Mucosa of stomach (tissue), 1 donor: ENCODE measurements around the gene KRT71.

Source experiments
- H3K27me3 ChIP-seq: one replicate; pipeline ENCODE4 v1.7.0; 2013; ENCODE audit warnings: mild to moderate bottlenecking, low read length; ENCODE audit not compliant: control insufficient read depth, insufficient read depth
- H3K36me3 ChIP-seq: one replicate; pipeline ENCODE4 v1.7.0; 2013; ENCODE audit warnings: low read length; ENCODE audit not compliant: control insufficient read depth, insufficient read depth
- H3K4me1 ChIP-seq: one replicate; pipeline ENCODE4 v1.7.0; 2013; ENCODE audit warnings: mild to moderate bottlenecking, low read length; ENCODE audit not compliant: control insufficient read depth, insufficient read depth
- H3K4me3 ChIP-seq: one replicate; pipeline ENCODE4 v1.7.0; 2013; ENCODE audit warnings: low read length
- H3K9ac ChIP-seq: one replicate; pipeline ENCODE4 v1.7.0; 2013; ENCODE audit warnings: mild to moderate bottlenecking, low read length, moderate library complexity
- H3K9me3 ChIP-seq: one replicate; pipeline ENCODE4 v1.7.0; 2013; ENCODE audit warnings: mild to moderate bottlenecking, low read length, moderate library complexity; ENCODE audit not compliant: control insufficient read depth
- donor health status: Pancreatic carcinoma.

Gene KRT71

GRCh38 chr12:52533686-52534470 is 19.1 kb downstream of the KRT71 start:
- Histone ChIP-seq H3K27me3 (peaks cover 10% of the 10 kb centered on the region), H3K4me1 (peaks cover 3% of the 10 kb centered on the region), H3K9ac (no peak overlapping the region), H3K4me3 (no peak overlapping the region), H3K9me3 (no peaks in the 10 kb centered on the region), H3K36me3 (no peaks in the 10 kb centered on the region)

DNA sequence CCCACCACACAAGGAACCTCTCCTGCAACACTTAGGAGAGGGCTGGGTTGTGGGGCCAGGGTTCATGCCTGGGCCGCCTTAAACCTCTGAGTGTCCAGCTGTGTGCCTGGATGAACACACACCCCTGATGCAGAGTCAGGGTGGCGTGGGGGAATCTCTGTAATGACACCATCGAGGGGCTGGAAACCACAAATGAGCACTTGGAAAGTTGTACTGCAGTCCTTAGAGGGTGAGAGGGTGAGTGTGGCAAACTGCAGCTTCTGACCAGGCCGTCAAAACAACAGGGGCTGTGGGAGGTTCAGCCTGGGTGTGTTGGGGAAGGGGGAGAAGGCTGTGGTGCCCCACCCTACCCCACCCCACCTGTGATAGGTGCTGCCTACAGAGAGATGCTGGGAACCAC is 20.3 kb downstream of the KRT71 start:
- Histone ChIP-seq H3K9me3 (no peaks in the 10 kb centered on the region), H3K27me3 (peaks cover 10% of the 10 kb centered on the region), H3K4me3 (no peak overlapping the region), H3K36me3 (no peaks in the 10 kb centered on the region), H3K4me1 (no peaks in the 10 kb centered on the region), H3K9ac (no peak overlapping the region)

GRCh38 chr12:52531566-52532300 is 21.2 kb downstream of the KRT71 start:
- no peak overlapping the region for H3K4me3 ChIP-seq
- H3K9me3 ChIP-seq = no peaks in the 10 kb centered on the region
- H3K9ac ChIP-seq = no peak overlapping the region
- H3K4me1 ChIP-seq = no peaks in the 10 kb centered on the region
- peaks cover 10% of the 10 kb centered on the region for H3K27me3 ChIP-seq
- no peaks in the 10 kb centered on the region for H3K36me3 ChIP-seq

- Histone ChIP-seq H3K36me3 (no peaks in the 10 kb centered on the region), H3K9ac (no peak overlapping the region), H3K4me3 (no peak overlapping the region), H3K4me1 (no peaks in the 10 kb centered on the region), H3K9me3 (no peaks in the 10 kb centered on the region), H3K27me3 (peaks cover 10% of the 10 kb centered on the region)
Measured at GRCh38 chr12:52530905-52531304, 22.0 kb downstream of the KRT71 start.

DNA sequence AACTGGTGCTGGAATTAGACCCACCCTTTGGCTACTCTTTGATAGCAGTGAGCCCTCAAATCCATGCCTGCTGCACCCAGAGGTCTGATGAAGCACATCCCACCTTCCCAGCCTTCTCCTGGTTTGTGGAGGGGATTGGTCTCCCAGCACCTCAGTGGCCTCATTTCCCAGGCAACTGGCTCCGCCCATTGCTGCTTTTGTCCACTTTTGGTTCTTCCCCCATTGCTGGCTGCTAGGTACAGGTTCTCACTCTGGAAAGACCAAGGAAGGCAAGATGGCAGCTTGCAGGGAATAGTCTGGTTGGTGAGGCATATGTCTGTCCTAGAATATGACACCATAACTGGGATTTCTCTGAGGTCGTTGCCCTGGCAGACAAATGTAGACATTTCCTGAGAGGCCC is 22.6 kb downstream of the KRT71 start:
- no peak overlapping the region for H3K4me3 ChIP-seq
- peaks cover 10% of the 10 kb centered on the region for H3K27me3 ChIP-seq
- no peaks in the 10 kb centered on the region for H3K36me3 ChIP-seq
- H3K9ac ChIP-seq = no peak overlapping the region
- H3K4me1 ChIP-seq = no peaks in the 10 kb centered on the region
- no peaks in the 10 kb centered on the region for H3K9me3 ChIP-seq

DNA sequence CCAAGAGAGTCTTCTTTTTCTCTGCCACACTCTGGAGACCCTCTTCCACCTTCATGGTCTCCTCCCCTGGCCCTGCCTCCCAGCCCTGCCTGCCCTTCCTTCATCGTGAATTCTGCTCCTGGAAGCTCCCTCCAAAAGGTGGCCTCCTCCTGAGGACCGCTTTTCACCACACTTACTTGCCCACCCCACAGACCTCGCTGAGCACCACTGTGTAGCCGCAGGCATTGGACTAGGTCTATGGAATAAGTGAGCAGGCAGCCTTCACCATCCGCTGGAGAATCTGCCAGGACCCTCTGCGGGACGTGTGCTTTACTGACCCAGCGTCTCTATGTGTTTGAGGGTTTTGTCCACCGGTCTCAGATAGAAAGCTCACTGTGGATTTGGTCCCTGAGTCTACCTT is 23.1 kb downstream of the KRT71 start:
- Histone ChIP-seq H3K4me3 (no peak overlapping the region), H3K4me1 (no peaks in the 10 kb centered on the region), H3K27me3 (peaks cover 10% of the 10 kb centered on the region), H3K9me3 (no peaks in the 10 kb centered on the region), H3K9ac (no peak overlapping the region), H3K36me3 (no peaks in the 10 kb centered on the region)

GRCh38 chr12:52529417-52529816 is 23.5 kb downstream of the KRT71 start:
- peaks cover 10% of the 10 kb centered on the region for H3K27me3 ChIP-seq
- no peaks in the 10 kb centered on the region for H3K9me3 ChIP-seq
- no peak overlapping the region for H3K4me3 ChIP-seq
- H3K9ac ChIP-seq = no peak overlapping the region
- H3K4me1 ChIP-seq = no peaks in the 10 kb centered on the region
- no peaks in the 10 kb centered on the region for H3K36me3 ChIP-seq

DNA sequence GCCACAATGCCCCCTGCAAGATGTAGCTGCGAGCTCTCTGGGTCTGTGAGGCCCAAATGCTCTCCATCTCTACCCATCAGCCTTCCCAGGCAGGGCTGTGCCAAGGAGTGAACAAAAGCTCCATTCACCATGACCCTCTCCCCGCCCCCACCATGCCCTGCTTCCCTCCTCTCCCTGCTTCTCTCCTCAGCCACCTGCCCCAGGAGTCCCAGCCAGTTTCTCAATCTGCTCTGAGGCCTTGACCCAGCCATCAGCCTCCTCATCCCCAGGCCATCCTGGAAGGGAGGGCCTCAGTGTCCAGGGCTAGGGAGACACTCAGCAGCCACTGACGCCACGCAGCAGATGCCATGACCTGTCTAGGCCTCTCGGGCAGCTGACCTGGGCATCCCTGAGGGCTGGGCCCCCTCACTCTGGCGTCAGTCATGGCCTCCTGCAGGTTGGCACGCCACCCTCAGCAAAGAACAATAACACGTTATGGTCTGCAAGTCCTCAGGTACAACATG is 24.3 kb downstream of the KRT71 start:
- no peaks in the 10 kb centered on the region for H3K36me3 ChIP-seq
- H3K4me1 ChIP-seq = no peaks in the 10 kb centered on the region
- H3K9me3 ChIP-seq = no peaks in the 10 kb centered on the region
- H3K27me3 ChIP-seq = peaks cover 10% of the 10 kb centered on the region
- no peak overlapping the region for H3K4me3 ChIP-seq
- H3K9ac ChIP-seq = no peak overlapping the region

- H3K27me3 ChIP-seq = peaks cover 15% of the 10 kb centered on the region
- peaks cover 8% of the 10 kb centered on the region for H3K4me1 ChIP-seq
- no peak overlapping the region for H3K9ac ChIP-seq
- no peak overlapping the region for H3K4me3 ChIP-seq
- no peaks in the 10 kb centered on the region for H3K9me3 ChIP-seq
- no peaks in the 10 kb centered on the region for H3K36me3 ChIP-seq
Measured at GRCh38 chr12:52527121-52527800, 25.7 kb downstream of the KRT71 start.

DNA sequence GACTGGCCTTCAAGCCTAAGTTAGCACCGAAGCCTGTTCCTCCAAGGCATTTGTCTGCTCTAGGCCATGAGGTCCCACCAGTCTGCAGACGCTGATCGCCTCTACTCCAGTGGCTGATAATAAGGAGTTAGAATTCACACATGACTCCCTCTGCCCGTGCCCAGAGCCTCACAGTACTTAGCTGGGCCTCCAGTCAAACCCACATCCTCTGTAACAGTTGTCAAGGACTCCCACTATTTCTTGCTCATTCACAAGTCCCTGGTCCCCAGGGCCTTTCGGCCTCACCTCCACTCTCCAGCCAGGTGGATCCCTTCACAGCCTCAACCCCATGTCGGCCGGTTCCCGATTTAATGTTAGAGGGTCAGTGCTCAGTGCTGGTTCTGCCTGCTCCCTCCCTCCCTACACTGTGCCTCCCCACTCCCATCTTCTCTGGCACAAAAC is 26.4 kb downstream of the KRT71 start:
- no peaks in the 10 kb centered on the region for H3K9me3 ChIP-seq
- H3K4me3 ChIP-seq = no peak overlapping the region
- peaks cover 22% of the 10 kb centered on the region for H3K27me3 ChIP-seq
- H3K4me1 ChIP-seq = peaks cover 13% of the 10 kb centered on the region
- H3K9ac ChIP-seq = no peak overlapping the region
- no peaks in the 10 kb centered on the region for H3K36me3 ChIP-seq

DNA sequence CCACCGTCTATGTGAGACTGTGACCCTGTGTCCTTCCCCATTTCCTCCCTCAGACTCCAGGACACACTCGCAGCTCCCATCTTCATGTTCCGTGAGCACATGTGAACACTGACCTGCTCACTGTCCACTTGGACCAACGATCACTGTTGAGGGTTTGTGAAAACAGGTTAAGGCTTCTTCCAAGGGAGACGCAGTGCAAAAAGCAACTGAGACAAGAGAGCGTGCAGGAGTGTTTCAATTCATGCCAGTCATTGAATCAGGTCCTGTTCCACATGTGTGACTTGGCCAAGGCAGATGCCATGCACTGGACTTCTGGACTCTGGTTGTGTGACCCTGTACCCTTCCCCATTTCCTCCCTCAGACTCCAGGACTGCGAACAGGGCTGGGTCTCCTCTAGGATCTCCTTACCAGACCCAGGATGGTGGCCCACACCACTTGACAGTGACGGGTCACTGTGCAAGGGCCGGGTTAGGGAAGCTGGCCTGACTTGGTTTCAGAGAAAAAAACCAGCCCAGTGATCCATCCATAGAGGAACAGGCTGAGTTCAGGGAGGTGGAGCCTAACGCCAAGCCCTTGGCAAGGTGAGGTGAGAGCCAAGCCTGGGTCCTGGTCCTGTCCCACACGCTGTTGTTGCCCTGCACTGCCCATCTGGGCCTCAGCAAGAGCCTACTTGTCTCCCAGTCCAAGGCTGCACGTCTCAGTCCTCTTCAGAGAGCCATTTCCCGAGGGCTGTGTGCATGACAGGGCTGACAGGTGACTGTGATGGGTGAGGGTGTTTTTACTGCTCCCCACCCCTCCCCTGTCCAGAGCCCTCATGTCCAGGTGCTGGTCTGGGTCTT is 27.1 kb downstream of the KRT71 start:
- Histone ChIP-seq H3K9ac (no peak overlapping the region), H3K4me3 (no peak overlapping the region), H3K27me3 (peaks cover 24% of the 10 kb centered on the region), H3K9me3 (no peaks in the 10 kb centered on the region), H3K36me3 (no peaks in the 10 kb centered on the region), H3K4me1 (peaks cover 19% of the 10 kb centered on the region)
